DOHH2 (cell line): ENCODE results near the gene PDE8B.

ENCODE experiments used
- H3F3A ChIP-seq: fragments of 200-600 bp; sonication (generic), shearing (Covaris generic); 2 replicates; pipeline ENCODE4 v1.6.0; 2016; ENCODE audit warnings: antibody characterized with exemption, mild to moderate bottlenecking; ENCODE audit not compliant: control insufficient read depth, insufficient read depth
- H3K27ac ChIP-seq: fragments of 200-600 bp; sonication (generic); 2 replicates; pipeline ENCODE4 v1.5.1; 2014; ENCODE audit warnings: low read depth, mild to moderate bottlenecking, low read length, moderate library complexity
- H3K27me3 ChIP-seq: fragments of 200-600 bp; sonication (generic); 2 replicates; pipeline ENCODE4 v1.6.1; 2014; ENCODE audit warnings: mild to moderate bottlenecking, low read length, mixed read lengths; ENCODE audit not compliant: control insufficient read depth
- H3K36me3 ChIP-seq: fragments of 200-600 bp; sonication (generic); 2 replicates; pipeline ENCODE4 v1.6.1; 2014; ENCODE audit warnings: mild to moderate bottlenecking, low read length, moderate library complexity, mixed read lengths; ENCODE audit not compliant: control insufficient read depth
- H3K4me1 ChIP-seq: fragments of 200-600 bp; sonication (generic); 2 replicates; pipeline ENCODE4 v1.6.1; 2014; ENCODE audit warnings: mild to moderate bottlenecking, low read length, mixed read lengths; ENCODE audit not compliant: control insufficient read depth
- H3K4me2 ChIP-seq: fragments of 200-600 bp; sonication (generic); 2 replicates; pipeline ENCODE4 v1.6.0; 2014; ENCODE audit warnings: mild to moderate bottlenecking, low read length, moderate library complexity
- H3K4me3 ChIP-seq: fragments of 200-600 bp; sonication (generic); 2 replicates; pipeline ENCODE4 v1.5.1; 2014; ENCODE audit warnings: mild to moderate bottlenecking, low read length, mixed read lengths
- H3K79me2 ChIP-seq: fragments of 200-600 bp; sonication (generic); 2 replicates; pipeline ENCODE4 v1.6.1; 2014; ENCODE audit warnings: mild to moderate bottlenecking, low read length, mixed read lengths; ENCODE audit not compliant: control insufficient read depth
- H3K9me2 ChIP-seq: fragments of 200-600 bp; sonication (generic); replicated peaks from 2 replicates; pipeline ENCODE4 v1.6.1; 2014; ENCODE audit warnings: mild to moderate bottlenecking, low read length, mixed read lengths; ENCODE audit not compliant: control insufficient read depth
- H3K9me3 ChIP-seq: fragments of 200-600 bp; sonication (generic); 2 replicates; pipeline ENCODE4 v1.6.1; 2014; ENCODE audit warnings: antibody characterized with exemption, low read length, mixed read lengths; ENCODE audit not compliant: control insufficient read depth, insufficient read depth
- H4K20me1 ChIP-seq: fragments of 200-600 bp; sonication (generic); 2 replicates; pipeline ENCODE4 v1.6.0; 2014; ENCODE audit warnings: low read depth, mild to moderate bottlenecking, antibody characterized with exemption, low read length, moderate library complexity; ENCODE audit not compliant: control insufficient read depth, insufficient read depth
- EZH2phosphoT487 ChIP-seq: fragments of 200-600 bp; sonication (generic); IDR thresholded peaks from 2 replicates; pipeline ENCODE4 v1.6.1; 2017; ENCODE audit warnings: borderline replicate concordance, mild to moderate bottlenecking, antibody characterized with exemption, low read length, moderate library complexity, mixed read lengths
- TF ChIP-seq, protein P1 (sequence below): fragments of 200-600 bp; sonication (generic); IDR thresholded peaks from one replicate; pipeline ENCODE4 v1.5.1; 2014; ENCODE audit warnings: antibody characterized with exemption, mild to moderate bottlenecking, low read depth, low read length; ENCODE audit not compliant: poor library complexity, severe bottlenecking

The PDE8B gene

DNA sequence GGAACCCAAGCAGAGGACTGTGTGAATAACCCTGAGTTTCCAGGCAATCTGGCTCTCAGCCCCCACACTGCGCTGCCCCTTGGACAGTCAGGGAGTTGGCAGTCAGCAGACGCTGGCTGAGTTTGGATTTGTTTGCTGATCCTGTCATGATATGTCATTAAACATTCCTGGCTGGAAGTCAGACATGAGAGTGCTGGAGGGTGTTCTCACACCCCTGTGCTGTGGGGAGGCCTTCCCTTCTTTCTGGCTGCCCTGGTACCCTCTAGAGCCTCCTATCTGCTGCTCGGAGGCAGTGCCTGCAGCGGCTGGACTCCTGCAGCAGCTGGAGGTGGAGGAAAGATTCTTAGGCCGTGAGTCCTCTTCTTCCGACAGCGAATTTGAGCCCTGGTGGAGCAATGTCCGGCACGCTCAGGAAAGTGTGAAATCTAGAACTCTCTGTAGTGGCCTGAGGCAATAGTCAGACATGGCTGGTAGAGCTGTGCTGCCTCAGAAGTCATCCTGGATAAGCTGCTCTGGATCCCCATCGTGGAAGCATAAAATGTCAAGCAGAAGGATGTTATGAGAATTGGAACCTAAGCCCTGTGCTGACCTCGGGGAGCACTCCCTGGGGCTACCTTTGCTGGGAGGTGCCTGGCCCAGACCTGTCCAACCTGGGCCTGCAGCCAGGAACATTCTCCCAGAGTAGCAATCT, 72.0 kb downstream of the PDE8B start:
- no peaks in the 10 kb centered on the region for H3K9me2 ChIP-seq
- H3K27me3 ChIP-seq = peaks cover 4% of the 10 kb centered on the region; the same call in 1 of the 2 replicates
- H3K4me1 ChIP-seq = peaks cover 6% of the 10 kb centered on the region
- no peaks in the 10 kb centered on the region for H3K9me3 ChIP-seq
- no peaks in the 10 kb centered on the region for H3F3A ChIP-seq
- no peak overlapping the region for H3K4me3 ChIP-seq
- H3K4me2 ChIP-seq = no peak overlapping the region
- H3K27ac ChIP-seq = no peak overlapping the region
- H3K36me3 ChIP-seq = no peaks in the 10 kb centered on the region
- no peaks in the 10 kb centered on the region for H3K79me2 ChIP-seq
- TF ChIP-seq, protein P1, sequence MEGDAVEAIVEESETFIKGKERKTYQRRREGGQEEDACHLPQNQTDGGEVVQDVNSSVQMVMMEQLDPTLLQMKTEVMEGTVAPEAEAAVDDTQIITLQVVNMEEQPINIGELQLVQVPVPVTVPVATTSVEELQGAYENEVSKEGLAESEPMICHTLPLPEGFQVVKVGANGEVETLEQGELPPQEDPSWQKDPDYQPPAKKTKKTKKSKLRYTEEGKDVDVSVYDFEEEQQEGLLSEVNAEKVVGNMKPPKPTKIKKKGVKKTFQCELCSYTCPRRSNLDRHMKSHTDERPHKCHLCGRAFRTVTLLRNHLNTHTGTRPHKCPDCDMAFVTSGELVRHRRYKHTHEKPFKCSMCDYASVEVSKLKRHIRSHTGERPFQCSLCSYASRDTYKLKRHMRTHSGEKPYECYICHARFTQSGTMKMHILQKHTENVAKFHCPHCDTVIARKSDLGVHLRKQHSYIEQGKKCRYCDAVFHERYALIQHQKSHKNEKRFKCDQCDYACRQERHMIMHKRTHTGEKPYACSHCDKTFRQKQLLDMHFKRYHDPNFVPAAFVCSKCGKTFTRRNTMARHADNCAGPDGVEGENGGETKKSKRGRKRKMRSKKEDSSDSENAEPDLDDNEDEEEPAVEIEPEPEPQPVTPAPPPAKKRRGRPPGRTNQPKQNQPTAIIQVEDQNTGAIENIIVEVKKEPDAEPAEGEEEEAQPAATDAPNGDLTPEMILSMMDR = no peak
- no peak for TF ChIP-seq EZH2phosphoT487
- no peaks in the 10 kb centered on the region for H4K20me1 ChIP-seq

DNA sequence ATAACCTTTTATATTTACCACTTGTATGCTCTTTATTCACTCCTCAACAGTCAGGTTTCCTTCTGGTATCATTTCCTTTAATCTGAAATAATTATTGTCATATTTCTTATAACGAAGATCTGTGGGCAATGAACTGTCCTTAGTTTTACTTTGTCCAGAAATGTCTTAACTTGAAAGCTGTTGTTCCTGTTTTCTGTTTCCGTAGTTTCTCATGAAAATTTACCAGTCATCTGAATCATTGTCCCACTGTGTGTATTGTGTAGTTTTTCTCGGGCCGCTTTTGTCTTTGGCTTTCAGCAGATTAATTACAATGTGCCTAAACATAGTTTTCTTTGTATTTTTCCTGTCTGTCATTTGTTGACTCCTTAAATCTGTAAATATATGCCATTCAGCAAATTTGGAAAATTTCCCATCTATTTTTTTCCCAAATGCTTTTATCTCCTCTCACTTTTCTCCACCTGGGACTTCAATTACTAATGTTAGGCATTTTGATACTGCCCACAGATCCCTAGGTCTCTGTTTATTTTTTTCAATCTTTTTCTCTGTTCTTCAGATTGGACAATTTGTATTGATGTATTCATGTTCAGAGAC, 74.9 kb downstream of the PDE8B start:
- Histone ChIP-seq H3K36me3 (no peaks in the 10 kb centered on the region), H4K20me1 (no peaks in the 10 kb centered on the region), H3K4me1 (peaks cover 6% of the 10 kb centered on the region), H3K9me2 (no peaks in the 10 kb centered on the region), H3K4me2 (no peak overlapping the region), H3K4me3 (no peak overlapping the region), H3K9me3 (no peaks in the 10 kb centered on the region), H3K27ac (no peak overlapping the region), H3K27me3 (peaks cover 4% of the 10 kb centered on the region; the same call in 1 of the 2 replicates), H3K79me2 (no peaks in the 10 kb centered on the region), H3F3A (no peaks in the 10 kb centered on the region)
- TF ChIP-seq, protein P1 = no peak
- TF ChIP-seq EZH2phosphoT487 = no peak

DNA sequence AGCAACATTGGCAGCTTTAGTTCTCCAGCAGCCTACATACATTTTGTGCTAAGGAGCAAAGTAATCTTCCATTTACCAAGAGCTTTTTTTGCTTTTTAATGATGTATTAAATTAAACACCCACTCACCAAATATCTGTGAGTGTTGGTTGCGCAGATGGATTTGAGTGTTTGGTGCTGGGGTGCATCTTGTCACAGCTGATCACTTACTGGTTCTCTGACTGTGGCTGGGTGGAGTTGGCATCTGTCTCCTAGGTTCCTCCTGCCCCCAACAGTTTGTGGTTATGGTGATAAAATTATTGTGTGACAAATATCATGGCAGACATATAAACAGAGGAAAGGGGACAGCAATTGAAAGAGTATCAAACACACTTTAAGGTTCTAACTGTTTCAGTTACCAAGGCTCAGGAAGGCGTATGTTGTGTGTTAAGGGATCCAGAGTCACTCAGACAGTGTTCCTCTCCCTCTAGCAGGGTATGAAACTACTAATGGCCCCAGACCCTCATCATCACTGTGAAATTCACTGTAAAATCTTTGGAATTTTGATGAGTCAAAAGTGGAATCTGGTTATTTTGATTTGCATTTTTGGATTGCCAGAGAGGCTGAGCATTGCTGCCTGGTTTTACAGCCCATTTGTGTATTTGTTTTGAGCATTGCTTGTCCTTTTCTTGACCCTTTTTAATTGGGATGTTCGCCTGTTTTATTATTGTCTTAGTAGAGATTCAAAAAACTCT, 81.7 kb downstream of the PDE8B start:
- no peaks in the 10 kb centered on the region for H3K79me2 ChIP-seq
- no peak overlapping the region for H3K27ac ChIP-seq
- no peaks in the 10 kb centered on the region for H3K36me3 ChIP-seq
- no peak for TF ChIP-seq EZH2phosphoT487
- TF ChIP-seq, protein P1 = no peak
- no peak overlapping the region for H3K4me2 ChIP-seq
- H4K20me1 ChIP-seq = no peaks in the 10 kb centered on the region
- H3K9me2 ChIP-seq = no peaks in the 10 kb centered on the region
- no peaks in the 10 kb centered on the region for H3F3A ChIP-seq
- H3K9me3 ChIP-seq = no peaks in the 10 kb centered on the region
- no peak overlapping the region for H3K4me3 ChIP-seq
- peaks cover 26% of the 10 kb centered on the region for H3K4me1 ChIP-seq
- H3K27me3 ChIP-seq = no peaks in the 10 kb centered on the region
